Muscle of leg (tissue), 11 donors: ENCODE results near the gene CD2BP2. TPM values are rescaled to one million over a fixed set of nuclear protein-coding genes. Genes with fewer than 3 reads are reported as not detected.

Experiments used
- DNase-seq: peaks from one replicate; pipeline ENCODE4 v3.0.0; 2013
- H3K27ac ChIP-seq: one replicate; pipeline ENCODE4 v1.5.1; 2013; ENCODE audit warnings: mild to moderate bottlenecking, low read length, control low read depth
- H3K27me3 ChIP-seq: one replicate; pipeline ENCODE4 v1.6.1; 2013; ENCODE audit warnings: low read length; ENCODE audit not compliant: control insufficient read depth, insufficient read depth
- H3K36me3 ChIP-seq: one replicate; pipeline ENCODE4 v1.6.1; 2013; ENCODE audit warnings: low read length; ENCODE audit not compliant: control insufficient read depth, insufficient read depth
- H3K4me1 ChIP-seq: one replicate; pipeline ENCODE4 v1.6.1; 2013; ENCODE audit warnings: low read length; ENCODE audit not compliant: control insufficient read depth, insufficient read depth
- H3K4me3 ChIP-seq: one replicate; pipeline ENCODE4 v1.5.1; 2013; ENCODE audit warnings: low read length, control low read depth
- H3K9me3 ChIP-seq: replicated peaks from 2 replicates; pipeline ENCODE4 v1.6.1; 2013; ENCODE audit warnings: low read depth, low read length; ENCODE audit not compliant: control insufficient read depth
- WGBS: methylation state at CpG from one replicate; pipeline ENCODE4 v1.1.5; 2013; ENCODE audit warnings: missing lambda C conversion rate; ENCODE audit not compliant: insufficient coverage; 5-methylcytosine and 5-hydroxymethylcytosine counted together
- polyA plus RNA-seq, 8 donors: library from polyadenylated mRNA; unstranded; fragments of 120-200 nt; gene quantifications; one replicate each; pipeline versions ENCODE4 v1.2.1 to v1.2.3, GENCODE V29; 2013; ENCODE audit warnings: inconsistent platforms in 1 of 8, low replicate concordance in 1 of 8; ENCODE audit not compliant: insufficient read length in 8 of 8, insufficient read depth in 1 of 8
- total RNA-seq: library from RNA; stranded (reverse); fragments of 120-200 nt; gene quantifications from one replicate; pipeline ENCODE4 v1.2.4, GENCODE V29; 2013

CD2BP2 gene
- total and polyA plus RNA-seq, 9 donors, result 32.3 to 44.2 (median 38.7) TPM

- H3K27me3 ChIP-seq, result no peaks in the 10 kb centered on the region
- WGBS, result 9% methylated on average over 21 of the region's 27 CpGs
- peak; percentile 51 for DNase-seq
- H3K4me3 ChIP-seq, result peak overlapping the region; percentile 79
- H3K4me1 ChIP-seq, result peaks cover 41% of the 10 kb centered on the region
- no peaks in the 10 kb centered on the region for H3K9me3 ChIP-seq
- H3K27ac ChIP-seq, result peak overlapping the region; percentile 99
- H3K36me3 ChIP-seq, result peaks cover 18% of the 10 kb centered on the region
Observed at GRCh38 chr16:30379158-30379783, 24.2 kb upstream of the CD2BP2 start.

- WGBS, result under 1% methylated on average over 43 of the region's 67 CpGs
- Histone ChIP-seq H3K4me3 (peak overlapping the region; percentile 79), H3K4me1 (peaks cover 38% of the 10 kb centered on the region), H3K27me3 (no peaks in the 10 kb centered on the region), H3K27ac (peak overlapping the region; percentile 99), H3K36me3 (peaks cover 18% of the 10 kb centered on the region), H3K9me3 (no peaks in the 10 kb centered on the region)
- peak; percentile 99 for DNase-seq
Observed at GRCh38 chr16:30378236-30379157, 23.4 kb upstream of the CD2BP2 start.

GRCh38 chr16:30377812-30378235 is 22.7 kb upstream of the CD2BP2 start:
- peaks cover 39% of the 10 kb centered on the region for H3K4me1 ChIP-seq
- H3K4me3 ChIP-seq, result peak overlapping the region; percentile 79
- 0% methylated on average over 31 of the region's 39 CpGs for WGBS
- peak; percentile 96 for DNase-seq
- no peaks in the 10 kb centered on the region for H3K27me3 ChIP-seq
- H3K27ac ChIP-seq, result peak overlapping the region; percentile 99
- peaks cover 18% of the 10 kb centered on the region for H3K36me3 ChIP-seq
- H3K9me3 ChIP-seq, result no peaks in the 10 kb centered on the region

DNA sequence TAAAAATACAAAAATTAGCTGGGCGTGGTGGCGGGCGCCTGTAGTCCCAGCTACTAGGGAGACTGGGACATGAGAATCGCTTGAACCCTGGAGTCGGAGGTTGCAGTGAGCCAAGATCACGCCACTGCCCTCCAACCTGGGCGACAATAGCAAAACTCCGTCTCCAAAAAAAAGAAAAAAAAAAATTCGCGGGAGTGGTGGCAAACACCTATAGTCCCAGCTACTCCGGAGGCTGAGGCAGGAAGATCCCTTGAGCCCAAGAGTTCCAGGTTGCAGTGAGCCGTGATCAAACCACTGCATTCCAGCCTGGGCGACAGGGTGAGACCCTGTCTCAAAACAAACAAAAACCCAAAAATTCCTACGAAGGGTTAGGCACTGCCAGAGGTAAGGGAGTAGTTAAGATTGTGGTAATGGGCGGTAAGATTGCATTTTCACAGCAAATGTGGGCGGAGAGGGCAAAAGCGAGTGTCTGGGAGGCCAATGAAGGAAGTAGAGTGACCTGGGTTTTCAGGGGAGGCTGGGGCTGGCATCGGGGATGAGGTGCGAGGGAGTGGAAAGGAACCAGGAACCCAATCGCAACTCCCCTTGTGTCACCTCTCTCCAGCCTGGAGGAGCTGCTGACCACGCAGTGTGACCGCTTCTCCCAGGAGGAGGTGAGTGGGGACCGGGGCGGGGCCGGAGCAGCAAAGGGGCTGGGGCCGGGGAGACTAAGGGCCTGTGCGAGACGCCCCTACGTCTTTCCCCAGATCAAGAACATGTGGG is 22.1 kb upstream of the CD2BP2 start:
- peaks cover 45% of the 10 kb centered on the region for H3K4me1 ChIP-seq
- H3K27me3 ChIP-seq, result no peaks in the 10 kb centered on the region
- 49% methylated on average over 17 of the region's 29 CpGs for WGBS

GRCh38 chr16:30376461-30376902 is 21.4 kb upstream of the CD2BP2 start:
- WGBS, result 89% methylated on average over 4 of the region's 8 CpGs
- H3K27me3 ChIP-seq, result no peaks in the 10 kb centered on the region
- no peak for DNase-seq
- peaks cover 18% of the 10 kb centered on the region for H3K36me3 ChIP-seq
- H3K4me3 ChIP-seq, result peak overlapping the region; percentile 79
- H3K9me3 ChIP-seq, result no peaks in the 10 kb centered on the region
- H3K4me1 ChIP-seq, result peaks cover 51% of the 10 kb centered on the region
- H3K27ac ChIP-seq, result peak overlapping the region; percentile 99

More for the DNA sequence above, 22.1 kb upstream of the CD2BP2 start:
- Histone ChIP-seq H3K36me3 (peaks cover 18% of the 10 kb centered on the region), H3K4me3 (peak overlapping the region; percentile 79), H3K27ac (peak overlapping the region; percentile 99), H3K9me3 (no peaks in the 10 kb centered on the region)
- DNase-seq, result no peak

GRCh38 chr16:30375864-30376263 is 20.8 kb upstream of the CD2BP2 start:
- no peaks in the 10 kb centered on the region for H3K9me3 ChIP-seq
- H3K27me3 ChIP-seq, result no peaks in the 10 kb centered on the region
- peaks cover 51% of the 10 kb centered on the region for H3K4me1 ChIP-seq
- peak overlapping the region; percentile 79 for H3K4me3 ChIP-seq
- H3K36me3 ChIP-seq, result peaks cover 18% of the 10 kb centered on the region
- DNase-seq, result peak; percentile 54
- WGBS, result 82% methylated on average over 7 of the region's 8 CpGs
- peak overlapping the region; percentile 99 for H3K27ac ChIP-seq

- Histone ChIP-seq H3K4me1 (peaks cover 50% of the 10 kb centered on the region), H3K9me3 (no peaks in the 10 kb centered on the region), H3K27ac (peak within 1 kb of the TSS; percentile 99), H3K36me3 (peaks cover 18% of the 10 kb centered on the region), H3K4me3 (peak within 1 kb of the TSS; percentile 79), H3K27me3 (no peaks in the 10 kb centered on the region)
- DNase-seq, result peak; percentile 83
- WGBS, result 60% methylated on average over 1 of the region's 6 CpGs
Observed at GRCh38 chr16:30374538-30374937, 19.4 kb upstream of the CD2BP2 start, which contains the start of gene MYL11. MYL11 (plus strand) TSS chr16:30374802; CDS start chr16:30374858, 56 bp downstream.

- no peaks in the 10 kb centered on the region for H3K27me3 ChIP-seq
- H3K4me3 ChIP-seq, result peak overlapping the region; percentile 21
- 69% methylated on average over 3 of the region's 5 CpGs for WGBS
- peaks cover 54% of the 10 kb centered on the region for H3K4me1 ChIP-seq
- H3K36me3 ChIP-seq, result peaks cover 19% of the 10 kb centered on the region
- no peaks in the 10 kb centered on the region for H3K9me3 ChIP-seq
- DNase-seq, result peak; percentile 59
- peak overlapping the region; percentile 99 for H3K27ac ChIP-seq
Observed at GRCh38 chr16:30372725-30373124, 17.6 kb upstream of the CD2BP2 start.

GRCh38 chr16:30372038-30372712 is 17.1 kb upstream of the CD2BP2 start:
- peak; percentile 92 for DNase-seq
- H3K36me3 ChIP-seq, result peaks cover 19% of the 10 kb centered on the region
- peak overlapping the region; percentile 99 for H3K27ac ChIP-seq
- WGBS, result 75% methylated on average over 1 of the region's 6 CpGs
- H3K4me3 ChIP-seq, result peak overlapping the region; percentile 55
- no peaks in the 10 kb centered on the region for H3K27me3 ChIP-seq
- H3K9me3 ChIP-seq, result no peaks in the 10 kb centered on the region
- peaks cover 54% of the 10 kb centered on the region for H3K4me1 ChIP-seq
